ENCODE data around the gene AGBL5.

DNA sequence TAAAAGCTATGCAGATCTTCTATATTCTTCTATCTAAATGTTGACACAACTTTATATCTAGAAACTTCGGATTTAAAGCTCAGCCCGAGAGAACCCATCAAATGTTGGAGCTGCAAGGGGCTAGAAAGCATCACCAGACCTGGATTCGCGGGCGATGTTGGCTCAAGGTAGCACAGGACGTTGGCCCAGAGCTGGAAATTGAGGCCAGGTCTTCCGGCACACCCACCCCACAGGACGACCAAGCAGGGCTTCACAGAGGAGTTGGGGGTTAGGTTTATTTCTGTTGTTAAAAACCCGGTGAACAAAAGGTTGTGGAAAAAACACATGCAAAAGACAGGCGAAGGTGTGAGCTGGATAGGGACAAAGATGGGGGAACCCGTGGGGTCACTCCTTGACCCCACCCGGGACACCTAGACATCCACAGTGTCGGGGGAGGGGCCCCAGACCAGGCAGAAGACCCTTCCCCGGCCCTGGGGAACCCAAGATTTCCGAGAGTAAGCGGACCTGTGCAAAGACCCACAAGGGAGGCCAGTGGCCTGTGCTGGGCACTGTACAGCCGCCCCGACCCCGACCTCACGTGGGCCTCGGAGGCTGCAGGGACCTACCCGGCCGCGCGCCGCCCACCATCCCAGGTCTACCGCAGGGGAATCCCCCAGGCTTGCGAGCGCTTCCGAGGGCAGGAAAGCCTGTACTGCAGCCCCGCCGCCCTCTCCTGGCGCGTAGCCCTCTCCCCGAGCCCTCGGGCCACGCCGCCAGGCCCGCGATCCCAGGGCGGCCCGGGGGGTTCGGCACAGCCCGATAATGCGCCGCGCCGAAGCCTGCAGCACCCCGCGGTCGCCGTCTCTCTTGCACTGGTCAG is 1.8 kb upstream of the AGBL5 start:
- TF ChIP-seq, protein P1, sequence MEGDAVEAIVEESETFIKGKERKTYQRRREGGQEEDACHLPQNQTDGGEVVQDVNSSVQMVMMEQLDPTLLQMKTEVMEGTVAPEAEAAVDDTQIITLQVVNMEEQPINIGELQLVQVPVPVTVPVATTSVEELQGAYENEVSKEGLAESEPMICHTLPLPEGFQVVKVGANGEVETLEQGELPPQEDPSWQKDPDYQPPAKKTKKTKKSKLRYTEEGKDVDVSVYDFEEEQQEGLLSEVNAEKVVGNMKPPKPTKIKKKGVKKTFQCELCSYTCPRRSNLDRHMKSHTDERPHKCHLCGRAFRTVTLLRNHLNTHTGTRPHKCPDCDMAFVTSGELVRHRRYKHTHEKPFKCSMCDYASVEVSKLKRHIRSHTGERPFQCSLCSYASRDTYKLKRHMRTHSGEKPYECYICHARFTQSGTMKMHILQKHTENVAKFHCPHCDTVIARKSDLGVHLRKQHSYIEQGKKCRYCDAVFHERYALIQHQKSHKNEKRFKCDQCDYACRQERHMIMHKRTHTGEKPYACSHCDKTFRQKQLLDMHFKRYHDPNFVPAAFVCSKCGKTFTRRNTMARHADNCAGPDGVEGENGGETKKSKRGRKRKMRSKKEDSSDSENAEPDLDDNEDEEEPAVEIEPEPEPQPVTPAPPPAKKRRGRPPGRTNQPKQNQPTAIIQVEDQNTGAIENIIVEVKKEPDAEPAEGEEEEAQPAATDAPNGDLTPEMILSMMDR (CRISPR knock-in tag; IDR thresholded peaks at IDR 0.05): no peak
- TF ChIP-seq, protein P2, sequence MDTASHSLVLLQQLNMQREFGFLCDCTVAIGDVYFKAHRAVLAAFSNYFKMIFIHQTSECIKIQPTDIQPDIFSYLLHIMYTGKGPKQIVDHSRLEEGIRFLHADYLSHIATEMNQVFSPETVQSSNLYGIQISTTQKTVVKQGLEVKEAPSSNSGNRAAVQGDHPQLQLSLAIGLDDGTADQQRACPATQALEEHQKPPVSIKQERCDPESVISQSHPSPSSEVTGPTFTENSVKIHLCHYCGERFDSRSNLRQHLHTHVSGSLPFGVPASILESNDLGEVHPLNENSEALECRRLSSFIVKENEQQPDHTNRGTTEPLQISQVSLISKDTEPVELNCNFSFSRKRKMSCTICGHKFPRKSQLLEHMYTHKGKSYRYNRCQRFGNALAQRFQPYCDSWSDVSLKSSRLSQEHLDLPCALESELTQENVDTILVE (CRISPR knock-in tag; IDR thresholded peaks at IDR 0.05): no peak
- TF ChIP-seq KMT2A (CRISPR knock-in tag; IDR thresholded peaks at IDR 0.05) (no peak), EP300 (IDR thresholded peaks at IDR 0.05; ENCODE audit: low read depth in 2 of 2, low read length in 2 of 2) (no peak), EP300 (CRISPR knock-in tag; IDR thresholded peaks at IDR 0.05; ENCODE audit: borderline replicate concordance) (no peak), BRCA1 (CRISPR knock-in tag; IDR thresholded peaks at IDR 0.05) (peak; percentile 94; the same call in 1 of the 2 replicates)

All from HepG2 (cell line).